Left renal pelvis (tissue), 4 donors: ENCODE results near the gene TDRD15. TPM values are rescaled to one million over a fixed set of nuclear protein-coding genes. Genes with fewer than 3 reads are reported as not detected.
"Not testable (repeated sequence)": the region's sequence is repeated elsewhere in the genome, so short reads cannot be mapped to it uniquely, and the experiment has no call there.

Source experiments
- DNase-seq, 4 donors: peaks; one replicate each; pipeline ENCODE4 v3.0.0-alpha.2; 2013; ENCODE audit warnings: low read depth in 4 of 4, low spot score in 3 of 4
- polyA plus RNA-seq, 4 donors: library from polyadenylated mRNA; unstranded; fragments of 120-200 nt; gene quantifications; one replicate each; pipeline ENCODE4 v1.2.1, GENCODE V29; 2013; ENCODE audit not compliant: insufficient read length in 4 of 4

The TDRD15 gene
- polyA plus RNA-seq, 4 donors, result 0.04 to 0.06 TPM; not detected in 2

DNA sequence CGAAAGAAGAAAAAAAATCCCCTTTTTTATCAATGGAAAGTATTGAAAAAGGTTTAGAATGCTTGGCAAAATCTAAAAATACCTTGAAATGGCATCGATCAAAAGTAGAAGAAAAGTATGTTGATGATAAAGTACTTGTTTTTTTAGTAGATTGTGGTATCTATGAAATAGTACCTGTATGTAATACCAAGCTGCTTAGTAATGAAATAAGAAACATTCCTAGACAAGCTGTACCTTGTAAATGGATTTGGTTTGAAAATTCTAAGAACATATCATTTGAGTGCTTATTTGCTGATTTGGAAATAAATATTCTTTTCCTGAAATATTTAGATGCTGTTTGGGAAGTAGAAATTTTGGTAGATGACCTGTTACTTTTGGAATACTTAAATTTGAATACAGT, 18.4 kb downstream of the TDRD15 start:
- DNase-seq, result no peak

DNA sequence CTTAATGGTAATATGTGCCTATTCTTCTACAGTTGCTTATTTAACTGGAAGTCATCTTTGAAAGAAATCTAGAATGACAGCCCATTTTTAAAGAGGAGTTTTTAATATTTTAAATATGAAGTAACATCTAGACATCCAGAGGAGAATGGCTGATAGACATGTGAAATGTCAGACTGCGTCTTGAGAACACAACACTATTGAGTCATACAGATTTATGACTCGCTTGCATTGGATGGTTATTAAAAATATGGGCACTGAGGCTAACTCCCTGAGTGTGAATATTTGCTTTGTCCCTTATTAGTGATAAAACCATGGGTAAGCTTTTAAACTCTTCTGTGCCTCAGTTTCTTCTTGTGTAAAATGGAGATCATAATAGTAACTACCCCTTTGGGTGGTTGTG, 22.9 kb downstream of the TDRD15 start:
- no peak for DNase-seq

DNA sequence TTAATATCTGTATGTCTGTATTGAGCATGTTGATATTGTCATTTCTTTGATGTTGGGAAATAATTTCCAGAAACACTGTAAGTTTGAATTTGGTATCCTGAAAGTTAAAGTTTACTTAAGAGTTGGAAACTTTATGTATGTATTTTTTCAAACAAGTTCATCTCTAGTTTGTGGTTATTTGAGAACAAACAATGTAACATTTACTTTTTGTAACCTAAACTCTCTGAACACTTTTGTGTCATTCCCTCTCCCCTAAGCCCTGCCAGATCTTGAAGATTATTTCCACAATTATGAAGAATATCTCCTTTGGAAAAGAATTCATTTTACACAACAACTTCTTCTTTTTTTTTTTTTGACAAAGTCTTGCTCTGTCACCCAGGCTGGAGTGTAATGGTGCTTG, 24.9 kb downstream of the TDRD15 start:
- no peak for DNase-seq

DNA sequence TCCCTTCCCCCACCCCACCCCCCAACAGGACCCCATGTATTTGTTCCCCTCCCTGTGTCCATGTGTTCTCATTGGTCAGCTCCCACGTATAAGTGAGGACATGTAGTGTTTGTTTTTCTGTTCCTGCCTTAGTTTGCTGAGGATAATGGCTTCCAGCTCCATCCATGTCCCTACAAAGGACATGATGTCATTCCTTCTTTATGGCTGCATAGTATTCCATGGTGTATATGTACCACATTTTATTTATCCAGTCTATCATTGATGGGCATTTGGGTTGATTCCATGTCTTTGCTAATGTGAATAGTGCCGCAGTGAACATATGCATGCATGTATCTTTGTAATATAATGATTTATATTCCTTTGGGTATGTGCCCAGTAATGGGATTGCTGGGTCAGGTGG, 27.5 kb downstream of the TDRD15 start:
- DNase-seq, result not testable (repeated sequence)

DNA sequence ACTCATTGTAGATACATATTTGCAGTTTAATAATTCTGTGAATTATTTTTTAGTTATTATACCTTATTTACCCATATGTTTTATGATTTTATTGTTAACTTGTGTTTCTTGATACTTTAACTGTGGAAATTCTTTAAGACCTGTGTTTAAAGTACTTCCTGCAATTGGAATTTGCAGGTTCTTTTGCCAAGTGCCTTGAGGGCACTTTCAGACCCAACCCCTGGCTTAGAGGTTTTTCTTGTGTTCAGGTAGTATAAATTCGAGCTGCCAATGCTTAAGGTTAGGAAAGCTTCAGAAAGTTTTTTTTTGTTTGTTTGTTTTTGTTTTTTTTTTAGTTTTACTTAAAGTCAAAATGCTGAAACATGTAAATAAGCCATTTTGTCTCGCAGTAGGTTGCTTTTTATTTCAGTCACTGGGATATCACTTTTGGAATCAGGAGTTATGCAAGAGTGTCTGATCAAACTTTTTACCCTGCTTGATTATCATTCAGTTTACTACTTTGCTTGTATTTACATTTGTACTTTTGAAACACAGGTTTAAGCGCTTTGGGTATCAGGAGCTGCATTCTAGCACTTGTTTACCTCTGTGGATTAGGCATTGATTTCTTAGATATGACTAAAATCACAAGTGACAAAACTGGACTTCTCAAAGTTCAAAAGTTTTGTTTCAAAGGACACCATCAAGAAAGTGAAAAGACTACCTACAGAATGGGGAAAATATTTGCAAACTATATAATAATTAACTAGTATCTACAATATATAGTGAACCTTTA, 31.8 kb downstream of the TDRD15 start:
- peak in 1 of 4 donors; percentile 2 for DNase-seq

DNA sequence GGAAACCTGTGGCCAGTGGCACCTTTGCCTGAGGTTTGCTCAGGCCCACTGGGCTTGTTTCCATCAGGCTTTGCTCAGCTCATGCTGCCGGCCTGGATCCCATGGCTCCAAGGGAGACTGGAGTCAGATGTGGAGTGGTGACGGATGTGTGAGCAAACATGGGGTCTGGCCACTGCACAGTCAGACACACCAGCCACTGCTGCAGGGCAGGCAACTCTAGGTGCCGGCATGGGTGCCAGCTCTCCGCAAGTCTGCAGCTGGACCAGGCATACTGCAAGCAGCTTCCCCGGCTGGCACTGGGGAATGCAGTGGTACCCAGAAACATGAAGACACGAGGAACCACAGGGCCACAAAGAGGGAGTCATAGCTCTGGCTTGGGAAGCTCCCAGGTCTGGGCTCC, 37.4 kb downstream of the TDRD15 start:
- no peak for DNase-seq

DNA sequence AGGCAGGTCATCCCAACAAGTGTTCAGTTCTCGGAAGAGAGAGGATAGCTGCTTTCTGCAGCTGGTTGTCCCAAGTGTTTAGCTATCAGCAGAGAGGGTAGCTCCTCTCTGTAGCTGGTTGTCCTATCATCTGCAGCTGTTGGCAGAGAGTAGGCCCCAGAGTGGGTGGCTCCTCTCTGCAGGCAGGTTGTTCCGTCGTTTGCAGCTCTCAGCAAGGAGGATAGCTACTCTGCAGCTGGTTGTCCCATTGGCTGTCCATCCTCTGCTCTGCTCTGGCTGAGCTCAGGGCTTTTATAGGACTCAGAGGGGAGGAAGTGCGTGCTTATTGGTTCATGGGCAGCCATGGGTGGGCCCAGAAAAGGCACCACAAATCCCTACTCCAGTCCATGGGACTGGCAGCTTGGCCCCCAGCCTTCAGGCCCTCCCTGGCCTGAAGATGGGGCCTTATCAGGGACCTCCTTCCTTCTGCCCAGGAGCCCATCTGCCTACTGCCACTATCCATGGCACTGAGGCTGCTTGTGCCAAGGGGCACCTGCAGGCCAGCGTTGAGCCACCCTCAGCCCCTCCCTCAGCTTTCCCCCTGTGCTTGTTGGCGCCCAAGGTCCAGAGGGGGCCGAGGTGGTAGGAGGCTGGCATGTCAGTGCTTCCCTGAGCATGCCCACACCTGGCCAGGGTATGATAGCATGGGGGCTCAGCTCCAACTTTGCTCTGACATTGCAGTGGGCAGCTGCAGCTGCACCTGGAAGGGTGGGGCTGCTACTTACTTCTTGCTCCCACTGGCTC, 38.3 kb downstream of the TDRD15 start:
- DNase-seq, result no peak

DNA sequence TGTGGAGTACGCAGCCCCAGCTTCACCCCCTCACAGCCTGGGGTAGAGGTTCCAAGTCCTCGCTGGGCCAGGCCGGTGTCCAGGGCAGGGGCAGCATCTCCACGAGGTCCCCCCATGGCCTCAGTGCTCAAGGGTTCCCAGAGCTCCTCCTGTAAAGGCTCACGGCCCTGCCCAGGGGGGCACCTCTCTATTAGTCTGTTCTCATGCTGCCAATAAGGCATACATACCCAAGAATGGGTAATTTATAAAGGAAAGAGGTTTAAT, 38.8 kb downstream of the TDRD15 start:
- DNase-seq, result no peak

DNA sequence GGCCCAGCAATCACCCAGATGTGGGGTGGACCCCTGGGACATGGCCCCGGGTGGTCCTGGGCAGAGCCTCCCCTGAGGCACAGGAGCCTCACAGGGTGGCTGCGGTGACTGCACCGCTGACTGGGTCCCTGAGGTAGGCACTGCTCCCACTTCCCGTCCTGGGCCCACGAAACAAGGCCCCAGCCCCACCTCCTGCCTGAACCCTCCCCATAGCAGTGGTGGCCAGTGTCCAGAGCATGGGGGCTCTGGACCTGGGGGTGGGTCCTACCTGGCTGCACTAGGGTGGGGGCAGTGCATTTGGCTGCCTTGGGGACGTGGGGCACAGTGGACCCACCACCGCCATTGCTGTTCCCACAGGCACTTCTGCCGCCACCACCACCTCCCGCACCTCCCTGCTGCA, 39.4 kb downstream of the TDRD15 start:
- DNase-seq, result no peak

DNA sequence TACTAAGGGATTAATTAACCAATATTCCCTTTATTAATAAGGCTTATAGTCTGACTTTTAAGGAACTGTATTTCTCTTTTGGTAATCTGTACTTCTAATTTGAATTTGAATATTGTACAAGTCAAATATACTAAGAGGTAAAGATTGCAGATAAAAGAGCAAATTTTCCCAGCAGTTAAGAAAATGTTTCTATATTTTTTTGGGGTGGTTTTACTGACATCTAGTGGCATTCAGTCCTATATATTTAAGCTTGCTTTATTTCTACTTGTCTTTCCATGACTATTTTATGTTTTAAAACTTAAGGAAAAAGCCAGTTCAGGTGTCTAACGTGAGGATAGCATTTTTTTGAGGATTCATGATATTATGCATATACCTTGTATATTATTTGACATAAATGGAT, 41.6 kb downstream of the TDRD15 start:
- no peak for DNase-seq

DNA sequence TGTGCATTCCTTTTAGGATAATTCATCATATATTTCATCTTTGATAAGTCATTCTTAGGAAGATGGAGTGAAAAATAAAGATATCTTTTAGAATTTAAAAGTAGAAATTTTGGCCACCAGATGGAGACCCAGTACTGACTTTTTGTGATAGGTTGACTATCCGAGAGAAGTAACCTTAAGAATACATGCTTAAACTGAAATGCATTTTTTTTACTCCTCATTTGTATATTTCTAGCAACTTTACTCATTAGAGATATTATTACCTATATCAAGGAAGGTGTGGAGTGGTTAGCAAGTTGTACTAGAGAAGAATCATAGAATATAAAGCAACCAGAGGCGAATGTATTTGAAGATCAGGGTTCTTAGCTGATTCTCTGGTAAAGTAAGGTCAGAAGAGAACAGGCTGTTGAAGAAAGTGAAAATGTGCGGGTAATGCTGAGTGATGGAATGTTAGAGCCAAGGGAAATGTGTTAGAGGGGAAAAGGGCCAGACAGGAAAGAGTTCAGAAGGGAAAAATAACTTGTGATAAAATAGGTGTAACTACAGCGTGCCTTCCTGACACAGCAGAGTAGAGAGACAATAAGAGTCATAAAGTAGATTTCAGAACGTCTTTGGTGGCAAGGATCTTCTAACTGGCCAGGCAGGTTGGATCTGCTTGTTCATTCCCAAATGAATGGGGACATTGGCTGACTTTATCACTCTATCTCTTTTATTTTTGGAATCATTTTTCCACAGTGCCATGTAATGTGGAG, 52.3 kb downstream of the TDRD15 start:
- DNase-seq, result peak in 1 of 4 donors; percentile 17

DNA sequence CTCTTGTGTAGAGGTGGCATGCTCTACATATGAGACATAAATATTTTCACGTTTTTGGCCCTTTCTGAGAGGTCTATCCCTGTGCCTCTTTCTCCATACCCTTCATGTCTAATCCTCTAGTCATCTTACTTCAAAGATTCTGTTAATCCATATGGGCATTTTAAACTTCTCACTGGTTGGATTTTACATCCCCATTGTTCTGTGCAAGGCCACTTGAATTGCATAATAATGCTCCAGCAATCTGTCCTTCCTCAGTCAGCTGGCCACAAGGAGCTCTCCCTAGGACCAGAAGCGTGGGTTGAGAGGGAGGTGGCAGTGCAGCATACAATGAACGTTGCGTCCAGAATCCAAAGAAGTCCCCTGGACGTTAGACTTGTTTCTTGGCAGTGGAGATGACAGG, 58.2 kb downstream of the TDRD15 start:
- DNase-seq, result no peak

DNA sequence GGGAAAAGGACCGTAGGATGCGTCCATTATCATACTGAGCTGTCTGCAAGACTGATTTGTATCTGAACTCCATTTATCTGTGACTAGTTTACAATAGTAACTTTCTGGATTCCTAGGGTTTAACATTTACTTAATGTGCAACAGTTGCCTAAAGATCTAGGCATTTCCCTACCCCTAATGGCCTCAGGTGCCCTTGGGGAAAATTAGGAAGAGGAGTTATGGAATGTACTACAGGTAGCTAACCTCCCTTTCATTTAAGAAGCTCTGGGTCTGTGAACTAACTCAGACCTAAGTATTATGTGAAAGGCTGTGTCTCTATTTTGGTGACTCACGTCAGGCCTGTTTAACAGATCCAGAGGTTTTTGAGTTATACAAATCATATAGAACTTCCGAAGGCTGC, 59.5 kb downstream of the TDRD15 start:
- no peak for DNase-seq

DNA sequence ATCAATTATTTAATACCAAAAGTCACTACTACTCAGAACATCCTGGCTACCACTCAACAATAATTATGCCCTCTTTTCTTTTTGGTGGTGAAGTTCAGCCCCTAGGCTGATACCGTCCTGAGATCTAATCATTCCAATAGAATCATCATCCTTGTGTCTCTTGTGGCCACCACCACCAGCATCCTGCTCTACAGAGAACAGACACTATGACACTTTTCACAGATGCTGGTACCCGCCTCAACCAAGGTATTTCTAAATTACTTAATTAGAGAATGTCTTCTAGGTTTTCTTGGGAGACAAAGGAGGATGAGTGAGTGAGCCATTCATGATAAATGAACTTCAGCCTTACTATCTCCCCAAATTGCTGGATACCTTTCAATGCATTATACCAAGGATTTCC, 60.0 kb downstream of the TDRD15 start:
- DNase-seq, result no peak

DNA sequence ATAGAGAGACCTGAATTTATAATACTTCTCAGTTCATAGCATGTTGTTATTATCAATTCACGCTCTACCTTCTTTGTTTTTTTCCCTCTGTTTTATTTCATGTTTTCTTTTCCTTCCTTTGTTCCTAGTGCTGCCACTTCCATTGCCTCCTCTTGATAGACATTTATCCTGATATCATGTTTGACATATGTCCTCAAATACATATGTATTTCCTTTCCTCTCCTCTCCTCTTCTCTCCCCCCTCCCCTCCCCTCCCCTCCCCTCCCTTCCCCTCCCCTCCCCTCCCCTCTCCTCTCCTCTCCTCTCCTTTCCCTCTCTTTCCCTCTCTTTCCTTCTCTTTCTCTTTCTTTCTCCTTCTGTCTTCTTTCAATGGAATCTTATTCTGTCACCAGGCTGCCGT, 67.8 kb downstream of the TDRD15 start:
- no peak for DNase-seq

Other genes starting within 250 kb of the TDRD15 start
- 10 to 100 TPM in 1 of 4 donors, 1 to 10 TPM in 2, under 1 TPM in 1; 0.62 to 10.0 (median 1.7) TPM for gene APOB, start 79.9 kb upstream of the TDRD15 start, polyA plus RNA-seq